H1 (cell line): ENCODE measurements around the gene ZFP64. TPM values are rescaled to one million over a fixed set of nuclear protein-coding genes. Genes with fewer than 3 reads are reported as not detected.

Source experiments
- CTCF ChIA-PET: fragments of 300-600 bp; sonication (Branson Sonifier 250); formaldehyde crosslinking; loops from one replicate; lab custom pipeline; 2021; ENCODE audit not compliant: partially characterized antibody; lab: Charles Lee
- POLR2A ChIA-PET: fragments of 300-600 bp; sonication (Branson Sonifier 250); formaldehyde crosslinking; loops from one replicate; lab custom pipeline; 2021; ENCODE audit warnings: inconsistent platforms; ENCODE audit not compliant: partially characterized antibody; lab: Charles Lee
- DNase-seq, 2 experiments: peaks; one replicate each; pipeline versions ENCODE4 v3.0.0 to v3.0.0-alpha.2; 2010 to 2022; ENCODE audit warnings: low spot score in 2 of 2, low read depth in 1 of 2, mixed read lengths in 1 of 2
- FAIRE-seq: peaks from 2 replicates; lab custom pipeline; 2011; peaks lifted over from hg19 to GRCh38; lab: Jason Lieb, UNC
- H2AFZ ChIP-seq: 2 replicates; pipeline ENCODE4 v1.8.1; 2012; ENCODE audit warnings: low read length, inconsistent platforms
- H2AK5ac ChIP-seq: 2 replicates; pipeline ENCODE4 v1.6.1; 2013; ENCODE audit warnings: low read depth, low read length
- H2BK120ac ChIP-seq: replicated peaks from 2 replicates; pipeline ENCODE3; 2013; ENCODE audit warnings: low read depth, low read length, inconsistent platforms
- H2BK12ac ChIP-seq: 2 replicates; pipeline ENCODE4 v1.6.1; 2013; ENCODE audit warnings: low read depth, low read length
- H2BK15ac ChIP-seq: 2 replicates; pipeline ENCODE4 v1.6.1; 2013; ENCODE audit warnings: low read length
- H2BK20ac ChIP-seq: 2 replicates; pipeline ENCODE4 v1.6.1; 2013; ENCODE audit warnings: low read length
- H2BK5ac ChIP-seq: 2 replicates; pipeline ENCODE4 v1.6.1; 2013; ENCODE audit warnings: low read depth, low read length
- H3K14ac ChIP-seq: 2 replicates; pipeline ENCODE4 v1.6.1; 2013; ENCODE audit warnings: inconsistent platforms; ENCODE audit not compliant: insufficient read length
- H3K18ac ChIP-seq: 2 replicates; pipeline ENCODE4 v1.6.1; 2013; ENCODE audit warnings: low read length; ENCODE audit errors: extremely low read depth
- H3K23ac ChIP-seq: 2 replicates; pipeline ENCODE4 v1.6.1; 2013; ENCODE audit warnings: inconsistent platforms; ENCODE audit not compliant: insufficient read length
- H3K23me2 ChIP-seq: 2 replicates; pipeline ENCODE4 v1.6.1; 2013; ENCODE audit warnings: low read depth, low read length
- H3K27ac ChIP-seq: 2 replicates; pipeline ENCODE4 v1.6.1; 2011; ENCODE audit warnings: low read depth, low read length, inconsistent platforms
- H3K27me3 ChIP-seq, 4 experiments: replicated peaks in 1 of 4; 1 replicate in 1 of 4; 2 replicates in 3 of 4; pipeline versions ENCODE4 v1.6.1 to v1.8.1; 2011 to 2013; ENCODE audit warnings: low read length in 3 of 4, mild to moderate bottlenecking in 3 of 4, inconsistent platforms in 2 of 4, mixed read lengths in 2 of 4, moderate library complexity in 1 of 4; ENCODE audit not compliant: control insufficient read depth in 3 of 4, insufficient read depth in 3 of 4; ENCODE audit errors: extremely low read depth in 1 of 4
- H3K36me3 ChIP-seq, 4 experiments: 2 replicates each; pipeline versions ENCODE4 v1.6.1 to v1.8.1; 2011 to 2013; ENCODE audit warnings: mild to moderate bottlenecking in 4 of 4, low read length in 3 of 4, moderate library complexity in 2 of 4, control low read depth in 1 of 4, inconsistent platforms in 1 of 4; ENCODE audit not compliant: insufficient read depth in 4 of 4, control insufficient read depth in 2 of 4
- H3K4ac ChIP-seq: replicated peaks from 2 replicates; pipeline ENCODE3; 2013; ENCODE audit warnings: low read length, low read depth, mixed read lengths, inconsistent platforms; ENCODE audit not compliant: insufficient read length
- H3K4me1 ChIP-seq, 4 experiments: replicated peaks in 1 of 4; 1 replicate in 1 of 4; 2 replicates in 3 of 4; pipeline versions ENCODE4 v1.6.1 to v1.8.1; 2011 to 2013; ENCODE audit warnings: low read length in 3 of 4, inconsistent platforms in 2 of 4, mixed read lengths in 1 of 4; ENCODE audit not compliant: insufficient read depth in 4 of 4, control insufficient read depth in 3 of 4
- H3K4me2 ChIP-seq, 2 experiments: 2 replicates each; pipeline versions ENCODE4 v1.6.1 to v1.8.1; 2011 to 2013; ENCODE audit warnings: low read depth in 2 of 2, low read length in 2 of 2, control low read depth in 1 of 2, inconsistent platforms in 1 of 2, mild to moderate bottlenecking in 1 of 2; ENCODE audit not compliant: insufficient read depth in 1 of 2
- H3K4me3 ChIP-seq, 4 experiments: fragments of 200-600, 300-600 bp in 1 of 4; sonication (generic), shearing (Covaris generic), sonication (Bioruptor Twin) in 1 of 4; 2 replicates each; pipeline versions ENCODE4 v1.5.1 to v1.8.1; 2011 to 2016; ENCODE audit warnings: low read length in 4 of 4, low read depth in 3 of 4, control low read depth in 2 of 4, inconsistent platforms in 2 of 4, mild to moderate bottlenecking in 2 of 4, mixed read lengths in 1 of 4, moderate library complexity in 1 of 4; ENCODE audit not compliant: insufficient read depth in 2 of 4; ENCODE audit errors: extremely low read depth in 1 of 4
- H3K56ac ChIP-seq: replicated peaks from 2 replicates; pipeline ENCODE3; 2013; ENCODE audit warnings: low read depth, mild to moderate bottlenecking, mixed read lengths, low read length, inconsistent platforms; ENCODE audit not compliant: insufficient read length
- H3K79me1 ChIP-seq: 2 replicates; pipeline ENCODE4 v1.6.1; 2013; ENCODE audit warnings: low read depth, low read length, control low read depth
- H3K79me2 ChIP-seq, 2 experiments: 2 replicates each; pipeline versions ENCODE4 v1.6.1 to v1.8.1; 2012 to 2013; ENCODE audit warnings: low read length in 2 of 2, mild to moderate bottlenecking in 2 of 2, inconsistent platforms in 1 of 2; ENCODE audit not compliant: insufficient read depth in 2 of 2, control insufficient read depth in 1 of 2
- H3K9ac ChIP-seq, 4 experiments: replicated peaks in 1 of 4; 1 replicate in 1 of 4; 2 replicates in 3 of 4; pipeline versions ENCODE4 v1.6.1 to v1.8.1; 2011 to 2013; ENCODE audit warnings: low read depth in 3 of 4, low read length in 3 of 4, control low read depth in 2 of 4, mild to moderate bottlenecking in 2 of 4, moderate library complexity in 2 of 4, inconsistent platforms in 1 of 4; ENCODE audit errors: extremely low read depth in 1 of 4
- H3K9me3 ChIP-seq, 2 experiments: 2 replicates each; pipeline versions ENCODE4 v1.6.1 to v1.8.1; 2012 to 2013; ENCODE audit warnings: mild to moderate bottlenecking in 2 of 2, moderate library complexity in 2 of 2, control low read depth in 1 of 2, inconsistent platforms in 1 of 2, low read depth in 1 of 2, low read length in 1 of 2, mixed read lengths in 1 of 2; ENCODE audit not compliant: insufficient read depth in 2 of 2
- H4K20me1 ChIP-seq, 2 experiments: replicated peaks in 1 of 2; 2 replicates each; pipeline versions ENCODE3 to v1.8.1; 2011 to 2013; ENCODE audit warnings: inconsistent platforms in 2 of 2, low read length in 2 of 2, mild to moderate bottlenecking in 1 of 2; ENCODE audit not compliant: insufficient read depth in 2 of 2, control insufficient read depth in 1 of 2
- H4K5ac ChIP-seq: 2 replicates; pipeline ENCODE4 v1.6.1; 2013; ENCODE audit warnings: low read length, low read depth, mixed read lengths, inconsistent platforms; ENCODE audit not compliant: insufficient read length
- H4K8ac ChIP-seq: 2 replicates; pipeline ENCODE4 v1.8.0; 2013; ENCODE audit warnings: mild to moderate bottlenecking, moderate library complexity, low read length, inconsistent platforms; ENCODE audit not compliant: insufficient read depth; ENCODE audit errors: extremely low read depth
- H4K91ac ChIP-seq: replicated peaks from 2 replicates; pipeline ENCODE3; 2013; ENCODE audit warnings: low read length, mixed read lengths, inconsistent platforms; ENCODE audit not compliant: insufficient read length
- CEBPB ChIP-seq: IDR thresholded peaks from 2 replicates; pipeline ENCODE4 v1.6.1; 2012; ENCODE audit warnings: low read depth, low read length
- EP300 ChIP-seq, 2 experiments: IDR thresholded peaks; 1 replicate in 1 of 2; 2 replicates in 1 of 2; pipeline ENCODE4 v1.6.1; 2011 to 2012; ENCODE audit warnings: low read depth in 2 of 2, low read length in 2 of 2, mild to moderate bottlenecking in 2 of 2, borderline replicate concordance in 1 of 2, inconsistent platforms in 1 of 2, moderate library complexity in 1 of 2
- JUND ChIP-seq: IDR thresholded peaks from 2 replicates; pipeline ENCODE4 v1.6.1; 2011; ENCODE audit warnings: mild to moderate bottlenecking, improper control_type of control experiment, low read length
- KDM4A ChIP-seq: IDR thresholded peaks from one replicate; pipeline ENCODE4 v1.7.1; 2012; ENCODE audit warnings: low read depth, mild to moderate bottlenecking, moderate library complexity, low read length, inconsistent platforms; ENCODE audit not compliant: severe bottlenecking
- MAX ChIP-seq: IDR thresholded peaks from 2 replicates; pipeline ENCODE4 v1.6.1; 2012; ENCODE audit warnings: inconsistent platforms
- RNF2 ChIP-seq: fragments of 200-900, 300-1000 bp; sonication (generic); IDR thresholded peaks from 2 replicates; pipeline ENCODE4 v1.7.1; 2016; ENCODE audit warnings: borderline replicate concordance, low read depth, mild to moderate bottlenecking, antibody characterized with exemption, low read length; ENCODE audit not compliant: poor library complexity, severe bottlenecking; ENCODE audit errors: missing control alignments
- SP4 ChIP-seq: IDR thresholded peaks from 2 replicates; pipeline ENCODE4 v1.6.1; 2012; ENCODE audit warnings: low read length, inconsistent platforms
- SUZ12 ChIP-seq: fragments of 200-600 bp; sonication (generic); IDR thresholded peaks from 2 replicates; pipeline ENCODE4 v1.6.1; 2012; ENCODE audit warnings: mild to moderate bottlenecking, inconsistent platforms, low read length, moderate library complexity, mixed read lengths
- TEAD4 ChIP-seq: IDR thresholded peaks from 2 replicates; pipeline ENCODE4 v1.6.1; 2012; ENCODE audit warnings: low read depth, low read length, inconsistent platforms, mixed read lengths
- WGBS, 2 experiments: shearing (Covaris generic) in 1 of 2; methylation state at CpG; one replicate each; pipeline versions ENCODE4 v1.1.6 to v1.1.7; 2013 to 2015; ENCODE audit warnings: low lambda C conversion rate in 2 of 2, mixed read lengths in 2 of 2, inconsistent platforms in 1 of 2, low coverage in 1 of 2, missing lambda C conversion rate in 1 of 2; ENCODE audit not compliant: insufficient replicate concordance in 2 of 2, insufficient coverage in 1 of 2, insufficient read length in 1 of 2; ENCODE audit errors: extremely low coverage in 1 of 2, missing lambda C conversion rate in 1 of 2; 5-methylcytosine and 5-hydroxymethylcytosine counted together
- polyA plus RNA-seq, 7 experiments: library from polyadenylated mRNA; depleted of rRNA in 3 of 7; stranded (reverse) in 5 of 7; unstranded in 2 of 7; fragments of >200 nt in 5 of 7; fragments of 200-250 nt in 2 of 7; gene quantifications; 1 replicate in 5 of 7; 2 replicates in 1 of 7; 4 replicates in 1 of 7; pipeline versions ENCODE4 v1.2.1 to v1.2.3, GENCODE V29; 2011 to 2013; ENCODE audit warnings: missing spikeins in 2 of 7, mixed read lengths in 2 of 7
- total RNA-seq: library from RNA; stranded (reverse); fragmentation: NEBNext Ultra II Directional; extraction: Animal tissue kit (Norgen Biotek cat#: 25700); gene quantifications from 2 replicates; pipeline ENCODE4 v1.2.1, GENCODE V29; 2021

Gene ZFP64
- total and polyA plus RNA-seq, 2 of the 8 experiments (the other 6 are each of a cell fraction or from before 2014, with no cell fraction given) = 25.3 to 43.7 TPM

GRCh38 chr20:52127309-52127708 is 64.3 kb downstream of the ZFP64 start:
- Histone ChIP-seq H3K18ac (no peak overlapping the region), H3K36me3 (no peaks in the 10 kb centered on the region), H2BK12ac (no peak overlapping the region), H3K4ac (no peak overlapping the region), H3K27ac (no peak overlapping the region), H2BK15ac (no peak overlapping the region), H2BK20ac (no peak overlapping the region), H3K4me1 (no peaks in the 10 kb centered on the region), H3K4me3 (no peak overlapping the region), H3K23me2 (no peaks in the 10 kb centered on the region), H2BK5ac (no peak overlapping the region), H4K8ac (no peak overlapping the region), H3K4me2 (no peak overlapping the region), H3K9ac (no peak overlapping the region), H4K91ac (no peak overlapping the region), H3K79me2 (no peaks in the 10 kb centered on the region)
- DNase-seq (no peak), FAIRE-seq (no peak)
- POLR2A ChIA-PET = no interaction called here
- TF ChIP-seq TEAD4 = no peak
- TF ChIP-seq JUND = no peak
- TF ChIP-seq MAX = no peak
- TF ChIP-seq CEBPB = no peak
- no peak for TF ChIP-seq EP300 (IDR thresholded peaks at IDR 0.05; ENCODE audit: borderline replicate concordance in 1 of 2, low read depth in 2 of 2, low read length in 2 of 2)
- TF ChIP-seq KDM4A = no peak
- no peak for TF ChIP-seq SUZ12
- TF ChIP-seq RNF2 = no peak
- no peak for TF ChIP-seq SP4
- TF ChIP-seq, all 59 proteins: peak for 0
- Histone ChIP-seq H2AFZ (no peak overlapping the region), H3K23ac (no peak overlapping the region), H3K79me1 (no peaks in the 10 kb centered on the region), H2AK5ac (no peak overlapping the region), H4K5ac (no peak overlapping the region), H4K20me1 (no peaks in the 10 kb centered on the region), H3K56ac (no peak overlapping the region), H3K9me3 (no peaks in the 10 kb centered on the region), H2BK120ac (no peak overlapping the region), H3K27me3 (no peaks in the 10 kb centered on the region), H3K14ac (no peak overlapping the region)
- CTCF ChIA-PET = interaction anchor here (1.1 to 3.2 kb wide), 6 partner anchors 12 to 54 kb away, joined by 3 to 12 read pairs (median 5); no protein-coding TSS in a partner anchor
- 80% methylated on average over 4 of the region's 4 CpGs; no CpG with 5 or more reads in 1 of the 2 experiments for WGBS, 2 experiments
